Right renal pelvis (tissue), 4 donors: Measurements from ENCODE around the gene SECISBP2. TPM values are rescaled to one million over a fixed set of nuclear protein-coding genes. Genes with fewer than 3 reads are reported as not detected.

Experiments used
- DNase-seq, 4 donors: peaks; one replicate each; pipeline ENCODE4 v3.0.0-alpha.2; 2013; ENCODE audit warnings: low read depth in 4 of 4, low spot score in 3 of 4, missing footprints in 1 of 4
- polyA plus RNA-seq, 4 donors: library from polyadenylated mRNA; unstranded; fragments of 120-200 nt; gene quantifications; one replicate each; pipeline ENCODE4 v1.2.1, GENCODE V29; 2013; ENCODE audit not compliant: insufficient read length in 4 of 4

Gene SECISBP2
- polyA plus RNA-seq, 4 donors: 55.9 to 77.6 (median 72.4) TPM

DNA sequence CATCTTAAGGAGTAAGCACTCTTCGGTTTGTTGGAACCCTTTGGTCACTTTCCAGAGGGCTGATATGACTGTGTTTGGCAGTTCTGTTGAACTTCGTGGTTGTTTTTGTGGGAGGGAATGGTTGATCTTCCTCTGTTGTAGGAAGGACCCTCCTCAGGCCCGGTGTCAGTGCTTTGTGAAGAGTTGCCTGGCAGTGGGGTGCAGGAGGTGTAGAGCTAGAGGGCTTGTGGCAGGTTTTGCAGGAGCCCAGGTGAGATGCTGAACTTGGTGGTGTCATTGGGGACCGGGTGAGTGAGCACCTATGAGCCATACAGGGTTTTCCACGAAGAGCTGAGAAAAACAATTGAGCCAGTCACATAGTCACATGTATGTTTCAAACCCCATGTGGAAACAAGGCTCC is 27.2 kb downstream of the SECISBP2 start:
- no peak for DNase-seq

GRCh38 chr9:89346696-89347095 is 28.4 kb downstream of the SECISBP2 start:
- no peak for DNase-seq

DNA sequence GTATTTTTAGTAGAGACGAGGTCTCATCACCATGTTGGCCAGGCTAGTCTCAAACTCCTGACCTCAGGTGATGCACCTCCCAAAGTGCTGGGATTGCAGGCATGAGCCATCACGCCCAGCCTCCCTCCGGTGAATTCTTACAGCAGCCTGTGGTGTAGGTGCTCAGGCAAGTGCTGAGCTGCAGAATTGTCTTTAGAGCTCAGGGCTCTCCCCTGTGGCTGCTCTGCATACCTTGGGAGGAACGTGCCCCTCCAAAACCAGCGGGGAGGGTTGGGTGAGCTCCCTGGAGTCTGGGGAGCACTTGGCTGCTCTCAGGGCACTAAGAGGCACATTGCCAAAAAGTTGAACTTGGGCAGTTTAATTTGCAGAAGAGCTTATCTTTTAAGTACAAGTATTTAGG is 29.4 kb downstream of the SECISBP2 start:
- DNase-seq: no peak

DNA sequence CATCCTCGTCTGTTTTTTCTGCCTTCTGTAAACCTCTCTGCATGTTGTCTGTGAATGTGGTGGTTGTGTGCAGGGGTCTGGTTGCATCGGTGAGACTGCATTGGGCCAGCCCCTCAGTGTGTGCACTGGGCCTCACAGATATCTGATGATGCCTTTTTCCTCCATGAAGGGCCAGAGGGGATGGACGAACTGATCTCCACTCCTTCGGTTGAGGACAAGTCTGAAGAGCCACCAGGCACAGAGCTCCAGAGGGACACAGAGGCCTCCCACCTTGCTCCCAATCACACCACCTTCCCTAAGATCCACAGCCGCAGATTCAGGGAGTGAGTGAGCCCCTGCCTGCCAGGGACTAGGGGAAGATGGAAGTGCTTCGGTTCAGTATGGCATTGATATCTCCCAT is 31.3 kb downstream of the SECISBP2 start:
- no peak for DNase-seq

GRCh38 chr9:89350988-89351557 is 32.8 kb downstream of the SECISBP2 start:
- DNase-seq: no peak

GRCh38 chr9:89351584-89352300 is 33.4 kb downstream of the SECISBP2 start:
- DNase-seq: no peak

DNA sequence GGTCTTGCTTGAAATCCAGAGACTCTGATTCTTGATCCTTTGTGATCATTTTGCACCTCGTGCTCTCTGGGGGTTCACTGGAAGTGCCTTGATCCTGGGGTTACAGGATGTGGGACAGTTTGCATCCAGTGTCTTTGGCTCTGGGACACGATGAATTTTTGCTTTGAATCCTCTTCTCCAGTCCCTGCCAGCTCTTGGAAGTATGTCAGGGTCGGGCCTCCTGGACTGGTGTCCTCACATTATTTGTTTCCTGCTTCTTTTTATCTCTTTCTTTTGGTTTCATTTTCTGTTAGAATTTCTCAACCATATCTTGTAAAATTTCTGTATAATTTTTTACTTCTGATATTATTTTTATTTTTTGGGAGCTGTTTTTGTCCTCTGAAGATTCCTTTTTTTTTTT is 34.2 kb downstream of the SECISBP2 start:
- DNase-seq: no peak

DNA sequence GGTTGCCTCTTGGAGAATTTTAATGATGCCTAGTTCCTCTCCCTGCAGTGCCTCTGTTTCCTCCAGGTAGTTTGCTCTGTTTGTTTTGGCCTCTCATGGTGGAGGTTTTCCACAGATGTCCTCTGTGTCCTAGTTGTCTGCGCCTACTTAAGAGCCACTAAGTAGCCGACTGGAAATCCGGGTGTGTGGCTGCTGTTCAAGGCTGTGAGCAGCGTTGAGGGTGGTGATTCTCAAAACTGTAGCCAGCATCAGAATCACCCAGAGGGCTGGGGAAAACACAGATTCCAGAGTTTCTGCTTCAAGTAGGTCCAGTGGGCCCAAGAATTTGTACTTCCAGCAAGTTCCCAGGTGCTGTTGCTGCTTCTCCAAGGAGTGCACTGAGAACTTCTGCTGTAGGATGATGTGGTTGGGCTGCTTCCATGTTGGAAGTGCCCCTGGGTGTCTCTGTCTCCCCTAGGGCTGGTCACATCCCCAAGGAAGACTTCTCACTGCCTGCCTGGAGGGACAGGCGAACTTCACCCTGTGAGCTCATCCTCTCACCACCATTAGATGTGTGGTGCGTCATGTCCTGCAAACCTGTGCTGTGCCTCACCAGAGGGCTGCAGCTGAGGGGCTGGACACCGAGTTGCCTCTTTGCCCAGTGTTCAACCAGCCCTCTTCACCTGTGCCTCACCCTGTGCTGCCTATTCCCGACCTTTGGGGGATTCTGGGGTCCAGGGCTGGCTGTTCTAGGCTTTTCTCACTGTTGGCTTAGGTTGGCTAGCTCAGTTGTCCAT is 34.8 kb downstream of the SECISBP2 start:
- DNase-seq: no peak

DNA sequence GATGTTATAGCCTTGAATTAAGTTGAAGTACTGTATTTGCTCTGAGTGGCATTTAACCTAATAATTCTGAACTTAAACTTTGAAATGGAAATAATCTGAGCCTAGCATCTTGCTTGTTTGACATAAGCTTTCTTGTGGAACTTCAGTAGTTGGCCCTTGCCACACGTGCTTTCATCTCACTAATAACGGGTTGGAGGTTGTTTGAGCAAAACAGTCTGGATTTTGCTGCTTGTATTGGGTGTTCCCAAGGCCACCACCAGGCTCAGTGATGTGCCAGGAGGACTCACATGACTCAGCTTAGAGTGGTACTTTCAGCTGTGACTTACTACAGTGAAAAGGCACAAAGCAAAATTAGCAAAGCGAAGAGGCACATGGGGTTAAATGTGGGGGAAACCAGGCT is 35.7 kb downstream of the SECISBP2 start:
- DNase-seq: no peak

DNA sequence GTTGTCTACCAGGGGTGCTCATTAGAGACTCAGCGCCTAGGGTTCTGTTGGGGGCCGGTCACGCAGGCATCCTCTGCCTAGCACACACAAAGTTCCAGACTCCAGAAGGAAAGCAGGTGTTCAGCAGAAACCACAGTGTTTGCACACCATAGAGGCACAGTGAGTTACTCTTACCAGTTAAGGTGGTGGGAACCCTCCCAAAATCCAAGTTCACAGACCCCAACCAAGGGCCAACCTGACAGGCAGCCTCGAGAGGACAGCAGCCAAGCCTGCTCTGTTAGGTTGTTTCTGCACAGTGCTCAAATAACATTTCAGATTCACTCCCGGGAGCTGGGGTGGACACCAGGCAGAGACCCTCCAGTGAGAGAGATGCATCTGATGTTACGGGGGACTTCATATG is 36.2 kb downstream of the SECISBP2 start:
- no peak for DNase-seq

GRCh38 chr9:89356782-89357181 is 38.5 kb downstream of the SECISBP2 start:
- no peak for DNase-seq

- no peak for DNase-seq
These were observed 39.3 kb downstream of the SECISBP2 start for GRCh38 chr9:89357331-89358197.

DNA sequence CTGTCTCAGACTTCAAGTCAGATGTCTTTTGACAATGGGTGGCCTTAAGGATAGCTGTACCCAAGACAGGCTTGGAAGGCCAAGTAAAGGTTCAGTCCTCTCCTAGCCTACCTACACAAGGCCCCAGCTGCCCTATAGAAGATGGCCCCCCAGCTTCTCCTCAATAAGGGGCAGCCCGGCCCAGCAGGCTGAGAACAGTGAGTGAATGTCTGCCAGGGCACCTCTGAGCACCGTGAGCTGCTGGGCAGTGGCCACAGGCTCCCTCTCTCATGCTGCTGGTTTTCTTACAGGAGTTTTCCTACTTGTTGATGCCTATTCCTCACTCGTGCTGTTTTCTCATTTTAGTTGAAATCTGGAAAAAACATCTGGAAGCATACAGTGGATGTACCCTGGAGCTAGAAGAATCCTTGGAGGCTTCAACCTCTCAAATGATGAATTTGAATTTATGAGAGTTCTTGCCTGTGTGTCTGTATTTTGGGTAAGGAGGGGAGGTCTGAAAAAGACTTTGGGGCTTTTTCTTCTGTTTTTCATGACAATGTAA is 40.1 kb downstream of the SECISBP2 start:
- no peak for DNase-seq

GRCh38 chr9:89358985-89359384 is 40.7 kb downstream of the SECISBP2 start:
- no peak for DNase-seq

- no peak for DNase-seq
These were observed 41.5 kb downstream of the SECISBP2 start for GRCh38 chr9:89359751-89360261.

DNA sequence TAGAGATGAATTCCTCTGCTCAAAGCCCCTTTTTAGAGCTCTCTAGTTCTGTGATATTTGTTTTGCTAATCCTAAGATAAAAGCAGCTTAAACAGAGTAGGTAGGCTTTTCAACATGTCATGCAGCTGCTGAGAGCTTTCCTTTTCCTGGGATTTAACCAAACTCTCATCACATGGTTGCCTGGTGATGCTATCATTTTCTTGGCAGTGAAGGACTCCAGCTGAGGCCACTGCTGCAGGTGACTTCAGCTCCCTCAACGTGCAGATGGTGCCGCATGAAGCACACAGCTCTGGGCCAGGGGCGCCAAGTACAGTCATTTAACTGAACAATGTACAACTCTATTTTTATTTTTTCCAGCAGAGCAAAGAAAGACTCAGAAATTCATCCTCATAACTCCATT is 42.2 kb downstream of the SECISBP2 start:
- no peak for DNase-seq

- no peak for DNase-seq
These were observed 42.7 kb downstream of the SECISBP2 start for GRCh38 chr9:89361031-89361430.

GRCh38 chr9:89361816-89362646 is 43.7 kb downstream of the SECISBP2 start:
- no peak for DNase-seq

DNA sequence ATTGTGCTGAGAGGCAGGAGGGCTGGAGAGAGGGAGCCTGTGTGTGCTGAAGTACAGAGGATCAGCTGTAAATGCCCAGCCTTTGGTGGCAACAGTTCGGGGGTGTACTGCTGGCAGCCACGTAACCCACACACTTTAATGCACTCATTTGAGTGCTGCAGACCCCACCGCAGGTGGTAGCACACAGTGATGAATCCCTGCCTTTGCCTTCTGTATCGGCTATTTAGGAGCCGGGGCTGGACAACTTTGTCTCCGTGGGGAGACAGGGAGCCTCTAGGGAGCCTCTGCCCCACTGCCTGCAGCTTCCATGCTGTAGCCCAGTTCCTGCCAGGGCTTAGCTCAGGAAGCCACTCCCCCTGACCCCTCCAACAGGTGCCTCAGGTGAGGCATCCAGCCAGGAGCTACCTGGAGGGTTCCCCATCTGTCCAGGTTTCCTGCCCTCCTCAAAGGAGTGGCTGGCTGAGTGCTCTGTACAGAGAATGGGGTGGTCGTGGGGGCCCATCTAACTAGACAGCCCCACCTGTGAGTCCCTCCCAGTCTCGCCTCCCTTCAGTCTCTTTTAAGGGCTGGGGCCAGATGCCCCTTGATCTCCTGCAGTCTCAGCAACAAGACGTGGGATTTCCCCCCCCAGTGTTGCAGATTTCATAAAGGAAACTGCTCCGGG is 44.5 kb downstream of the SECISBP2 start:
- no peak for DNase-seq
